ENCODE measurements around the gene SPINK6.

Gene SPINK6

GRCh38 chr5:148202531-148203203 lies at the start of gene SPINK6:
Gene SPINK6, plus strand, starts transcription at chr5:148203042. Its CDS starts 55 bp downstream, at chr5:148203097.
- no peak for DNase-seq

GRCh38 chr5:148156609-148157008 lies 46.2 kb upstream of the SPINK6 start:
- DNase-seq: no peak

- no peak for DNase-seq
These were observed 40.8 kb upstream of the SPINK6 start for GRCh38 chr5:148162038-148162437.

GRCh38 chr5:148163345-148163744 lies 39.5 kb upstream of the SPINK6 start:
- DNase-seq: no peak

- no peak for DNase-seq
These were observed 36.1 kb upstream of the SPINK6 start for GRCh38 chr5:148166550-148167283.

- DNase-seq: no peak
These were observed 34.6 kb upstream of the SPINK6 start, which contains the start of gene SPINK14 for GRCh38 chr5:148168246-148168645. Gene SPINK14, plus strand, starts transcription at chr5:148168546. Its CDS starts 1,187 bp downstream, at chr5:148169733.

- no peak for DNase-seq
These were observed 30.5 kb upstream of the SPINK6 start for GRCh38 chr5:148172377-148172776.

- DNase-seq: no peak
These were observed 26.4 kb upstream of the SPINK6 start for GRCh38 chr5:148176480-148176879.

- no peak for DNase-seq
These were observed 25.6 kb upstream of the SPINK6 start for GRCh38 chr5:148177207-148177606.

- DNase-seq: no peak
These were observed 23.5 kb upstream of the SPINK6 start for GRCh38 chr5:148179234-148179824.

GRCh38 chr5:148186248-148187003 lies 16.4 kb upstream of the SPINK6 start:
- no peak for DNase-seq

- DNase-seq: no peak
These were observed 11.8 kb upstream of the SPINK6 start for GRCh38 chr5:148191010-148191409.

- no peak for DNase-seq
These were observed 9.6 kb upstream of the SPINK6 start for GRCh38 chr5:148193202-148193601.

GRCh38 chr5:148201151-148201550 lies 1.7 kb upstream of the SPINK6 start:
- no peak for DNase-seq

- no peak for DNase-seq
These were observed 2.4 kb downstream of the SPINK6 start for GRCh38 chr5:148205044-148205806.

GRCh38 chr5:148205865-148206264 lies 3.0 kb downstream of the SPINK6 start:
- DNase-seq: no peak

- no peak for DNase-seq
These were observed 3.8 kb downstream of the SPINK6 start for GRCh38 chr5:148206620-148207019.

GRCh38 chr5:148208226-148208625 lies 5.4 kb downstream of the SPINK6 start:
- no peak for DNase-seq

- DNase-seq: no peak
These were observed 6.4 kb downstream of the SPINK6 start for GRCh38 chr5:148209151-148209770.

- DNase-seq: no peak
These were observed 11.9 kb downstream of the SPINK6 start for GRCh38 chr5:148214665-148215185.

GRCh38 chr5:148221508-148221907 lies 18.7 kb downstream of the SPINK6 start:
- no peak for DNase-seq
